ENCODE data around the gene VASN. TPM values are rescaled to one million over a fixed set of nuclear protein-coding genes. Genes with fewer than 3 reads are reported as not detected.

The VASN gene
- total RNA-seq, 4 donors from 2014 or later: 31.0 to 58.1 (median 32.9) TPM

DNA sequence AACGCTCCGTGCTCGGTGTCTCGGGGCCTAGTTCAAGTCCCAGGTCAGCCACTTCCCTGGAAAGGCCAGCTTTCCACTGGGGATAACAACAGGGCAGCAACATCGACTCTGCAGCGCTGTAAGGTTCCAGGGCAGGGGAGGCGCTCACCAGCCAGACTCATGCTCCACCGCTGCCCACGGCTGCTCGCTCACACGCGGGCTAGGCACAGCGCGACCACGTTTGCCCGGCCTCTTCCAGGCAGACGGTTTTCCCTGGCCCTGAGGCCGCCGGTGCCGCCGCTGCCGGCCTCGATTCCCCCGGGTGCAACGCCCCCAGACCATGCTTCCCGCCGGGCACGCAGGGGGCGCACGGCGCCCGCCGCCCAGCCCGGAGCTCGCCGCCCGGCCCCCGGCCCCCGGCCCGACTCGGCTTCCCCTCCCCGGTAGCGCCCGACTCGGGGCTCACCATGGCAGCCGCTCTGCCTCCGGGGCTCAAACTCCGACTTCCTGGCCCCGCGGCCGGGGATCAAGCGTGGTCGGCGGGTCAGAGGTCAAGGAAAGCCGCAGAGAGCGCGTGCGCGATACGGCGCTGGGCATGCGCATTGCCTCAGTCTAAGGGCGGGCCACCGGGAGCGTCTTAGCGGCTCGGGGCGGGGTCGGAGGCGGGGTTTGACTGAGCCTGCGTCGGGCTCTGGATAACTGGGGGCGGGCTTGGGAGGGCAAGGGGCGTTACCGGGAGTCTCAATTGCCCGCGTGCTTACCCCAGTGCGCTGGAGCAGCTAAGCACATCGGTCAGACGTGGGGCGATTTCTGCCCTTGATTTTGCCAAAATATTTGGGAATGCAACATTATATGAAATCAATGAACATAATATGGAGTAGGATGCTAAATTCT lies 20.6 kb upstream of the VASN start, which contains the start of gene PAM16:
TSS of gene PAM16 (minus strand) at position 535 of the 873 bp plus-strand sequence. CDS start at position 448, 87 bp downstream.
- Histone ChIP-seq H3K9me3 (no peaks in the 10 kb centered on the region), H3K27ac (peak within 1 kb of the TSS; percentile 82 to 93 (median 88)), H3K4me1 (peaks cover 0 to 52% (median 25%) of the 10 kb centered on the region in 4 donors), H3K36me3 (peaks cover 0 to 21% (median 0%) of the 10 kb centered on the region in 3 donors), H3K27me3 (no peaks in the 10 kb centered on the region), H3K4me3 (peak within 1 kb of the TSS; percentile 71 to 98 (median 84))
- TF ChIP-seq EP300 (IDR thresholded peaks at IDR 0.05) (peak in 1 of 2 donors; percentile 69), POLR2A (IDR thresholded peaks at IDR 0.05) (peak in 1 of 2 donors; percentile 54)
- TF ChIP-seq, protein P1, sequence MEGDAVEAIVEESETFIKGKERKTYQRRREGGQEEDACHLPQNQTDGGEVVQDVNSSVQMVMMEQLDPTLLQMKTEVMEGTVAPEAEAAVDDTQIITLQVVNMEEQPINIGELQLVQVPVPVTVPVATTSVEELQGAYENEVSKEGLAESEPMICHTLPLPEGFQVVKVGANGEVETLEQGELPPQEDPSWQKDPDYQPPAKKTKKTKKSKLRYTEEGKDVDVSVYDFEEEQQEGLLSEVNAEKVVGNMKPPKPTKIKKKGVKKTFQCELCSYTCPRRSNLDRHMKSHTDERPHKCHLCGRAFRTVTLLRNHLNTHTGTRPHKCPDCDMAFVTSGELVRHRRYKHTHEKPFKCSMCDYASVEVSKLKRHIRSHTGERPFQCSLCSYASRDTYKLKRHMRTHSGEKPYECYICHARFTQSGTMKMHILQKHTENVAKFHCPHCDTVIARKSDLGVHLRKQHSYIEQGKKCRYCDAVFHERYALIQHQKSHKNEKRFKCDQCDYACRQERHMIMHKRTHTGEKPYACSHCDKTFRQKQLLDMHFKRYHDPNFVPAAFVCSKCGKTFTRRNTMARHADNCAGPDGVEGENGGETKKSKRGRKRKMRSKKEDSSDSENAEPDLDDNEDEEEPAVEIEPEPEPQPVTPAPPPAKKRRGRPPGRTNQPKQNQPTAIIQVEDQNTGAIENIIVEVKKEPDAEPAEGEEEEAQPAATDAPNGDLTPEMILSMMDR (IDR thresholded peaks at IDR 0.05): peak in 3 of 5 experiments; percentile 21 to 34 (median 24)
- 1 to 2% methylated on average over 50 to 78 of the region's 81 CpGs for WGBS, 2 donors
- DNase-seq (ENCODE audit: low spot score in 2 of 2): peak; percentile 93 to 94

DNA sequence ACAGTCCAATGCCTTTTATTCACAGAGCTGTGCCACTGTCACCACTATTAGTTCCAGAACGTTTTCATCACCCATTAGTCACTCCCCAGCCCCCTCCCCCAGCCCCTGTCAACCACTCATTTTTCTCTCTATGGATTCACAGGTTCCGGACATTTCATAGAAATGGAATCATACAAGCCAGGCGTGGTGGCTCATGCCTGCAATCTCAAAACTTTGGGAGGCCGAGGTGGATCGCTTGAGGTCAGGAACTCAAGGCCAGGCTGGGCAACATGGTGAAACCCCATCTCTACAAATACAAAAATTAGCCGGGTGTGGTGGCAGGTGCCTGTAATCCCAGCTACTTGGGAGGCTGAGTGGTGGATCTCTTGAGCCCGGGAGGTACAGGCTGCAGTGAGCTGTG lies 19.8 kb upstream of the VASN start:
- Histone ChIP-seq H3K4me1 (peaks cover 0 to 43% (median 22%) of the 10 kb centered on the region in 4 donors), H3K36me3 (peaks cover 0 to 26% (median 0%) of the 10 kb centered on the region in 3 donors), H3K27me3 (no peaks in the 10 kb centered on the region), H3K27ac (peak overlapping the region in 2 of 4 donors; percentile 5 to 93), H3K9me3 (no peaks in the 10 kb centered on the region), H3K4me3 (no peak overlapping the region)
- 79 to 82% methylated on average over 7 of the region's 7 CpGs for WGBS, 2 donors
- TF ChIP-seq EP300 (IDR thresholded peaks at IDR 0.05) (no peak), POLR2A (IDR thresholded peaks at IDR 0.05) (no peak)
- TF ChIP-seq, protein P1 (IDR thresholded peaks at IDR 0.05): no peak
- DNase-seq (ENCODE audit: low spot score in 2 of 2): no peak

DNA sequence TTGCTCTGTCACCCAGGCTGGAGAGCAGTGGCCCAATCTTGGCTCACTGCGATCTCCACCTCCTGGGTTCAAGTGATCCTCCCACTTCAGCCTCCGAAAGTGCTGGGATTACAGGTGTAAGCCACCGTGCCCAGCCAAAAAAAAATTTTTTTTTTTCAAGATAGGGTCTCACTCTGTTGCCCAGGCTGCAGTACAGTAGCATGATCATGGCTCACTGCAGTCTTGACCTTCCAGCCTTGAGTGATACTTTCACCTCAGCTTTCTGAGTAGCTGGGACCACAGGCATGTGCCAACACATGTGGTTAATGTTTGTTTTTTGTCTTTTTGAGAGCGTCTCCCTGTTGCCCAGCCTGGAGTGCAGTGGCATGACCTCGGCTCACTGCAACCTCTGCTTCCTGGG lies 18.8 kb upstream of the VASN start:
- 85 to 88% methylated on average over 5 of the region's 5 CpGs for WGBS, 2 donors
- no peaks in the 10 kb centered on the region for H3K9me3 ChIP-seq
- no peak for DNase-seq (ENCODE audit: low spot score in 2 of 2)
- peaks cover 0 to 33% (median 0%) of the 10 kb centered on the region in 3 donors for H3K36me3 ChIP-seq
- H3K4me1 ChIP-seq: peaks cover 0 to 33% (median 16%) of the 10 kb centered on the region in 4 donors
- H3K4me3 ChIP-seq: no peak overlapping the region
- no peaks in the 10 kb centered on the region for H3K27me3 ChIP-seq
- TF ChIP-seq EP300 (IDR thresholded peaks at IDR 0.05) (no peak), POLR2A (IDR thresholded peaks at IDR 0.05) (no peak)
- TF ChIP-seq, protein P1 (IDR thresholded peaks at IDR 0.05): no peak
- H3K27ac ChIP-seq: no peak overlapping the region

DNA sequence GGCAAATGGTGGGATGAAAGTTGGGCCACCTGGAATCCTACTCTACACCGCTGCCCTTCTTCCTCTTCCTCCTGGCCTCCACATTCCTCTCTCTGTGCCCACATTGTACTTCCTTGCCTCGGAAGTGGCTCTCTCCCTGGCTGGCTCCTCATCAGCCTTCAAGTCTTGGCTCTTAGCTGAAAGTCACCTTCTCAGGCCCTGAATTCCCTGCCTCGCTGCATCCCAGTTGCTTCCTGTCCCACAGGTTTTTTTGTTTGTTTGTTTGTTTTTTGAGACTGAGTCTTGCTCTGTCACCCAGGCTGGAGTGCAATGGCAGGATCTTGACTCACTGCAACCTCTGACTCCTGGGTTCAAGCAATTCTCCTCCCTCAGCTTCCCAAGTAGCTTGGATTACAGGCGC lies 18.0 kb upstream of the VASN start:
- H3K4me3 ChIP-seq: no peak overlapping the region
- WGBS, 2 donors: 91 to 93% methylated on average over 4 of the region's 4 CpGs
- TF ChIP-seq, protein P1 (IDR thresholded peaks at IDR 0.05): no peak
- TF ChIP-seq EP300 (IDR thresholded peaks at IDR 0.05): no peak

More for the DNA sequence above, 18.0 kb upstream of the VASN start:
- no peak for DNase-seq (ENCODE audit: low spot score in 2 of 2)
- Histone ChIP-seq H3K36me3 (peaks cover 0 to 42% (median 0%) of the 10 kb centered on the region in 3 donors), H3K27me3 (no peaks in the 10 kb centered on the region), H3K4me1 (peaks cover 0 to 25% (median 11%) of the 10 kb centered on the region in 4 donors), H3K9me3 (no peaks in the 10 kb centered on the region), H3K27ac (no peak overlapping the region)
